ENCODE results near the gene PRDM16. TPM values are rescaled to one million over a fixed set of nuclear protein-coding genes. Genes with fewer than 3 reads are reported as not detected.

The PRDM16 gene
- total RNA-seq, 4 donors from 2014 or later, result 0.26 to 7.7 (median 0.35) TPM; not detected in 1

GRCh38 chr1:3304692-3305091 is 235.7 kb downstream of the PRDM16 start:
- TF ChIP-seq POLR2A (IDR thresholded peaks at IDR 0.05) (no peak), CTCF (IDR thresholded peaks at IDR 0.05) (no peak)
- Histone ChIP-seq H3K27ac (no peak overlapping the region), H3K27me3 (no peaks in the 10 kb centered on the region), H3K9me3 (no peaks in the 10 kb centered on the region), H3K4me1 (no peaks in the 10 kb centered on the region), H3K4me3 (no peak overlapping the region), H3K36me3 (no peaks in the 10 kb centered on the region)
- DNase-seq, result no peak
- intact Hi-C loops (cut with DNase I; ENCODE audit: low total_unique reads), result no loop called here

- Histone ChIP-seq H3K27me3 (no peaks in the 10 kb centered on the region), H3K9me3 (no peaks in the 10 kb centered on the region), H3K4me1 (no peaks in the 10 kb centered on the region), H3K4me3 (no peak overlapping the region), H3K36me3 (no peaks in the 10 kb centered on the region), H3K27ac (no peak overlapping the region)
- intact Hi-C loops (cut with DNase I; ENCODE audit: low total_unique reads), result no loop called here
- no peak for DNase-seq
- no peak for TF ChIP-seq POLR2A (IDR thresholded peaks at IDR 0.05)
- TF ChIP-seq CTCF (IDR thresholded peaks at IDR 0.05), result no peak
Observed at GRCh38 chr1:3305156-3305555, 236.2 kb downstream of the PRDM16 start.

DNA sequence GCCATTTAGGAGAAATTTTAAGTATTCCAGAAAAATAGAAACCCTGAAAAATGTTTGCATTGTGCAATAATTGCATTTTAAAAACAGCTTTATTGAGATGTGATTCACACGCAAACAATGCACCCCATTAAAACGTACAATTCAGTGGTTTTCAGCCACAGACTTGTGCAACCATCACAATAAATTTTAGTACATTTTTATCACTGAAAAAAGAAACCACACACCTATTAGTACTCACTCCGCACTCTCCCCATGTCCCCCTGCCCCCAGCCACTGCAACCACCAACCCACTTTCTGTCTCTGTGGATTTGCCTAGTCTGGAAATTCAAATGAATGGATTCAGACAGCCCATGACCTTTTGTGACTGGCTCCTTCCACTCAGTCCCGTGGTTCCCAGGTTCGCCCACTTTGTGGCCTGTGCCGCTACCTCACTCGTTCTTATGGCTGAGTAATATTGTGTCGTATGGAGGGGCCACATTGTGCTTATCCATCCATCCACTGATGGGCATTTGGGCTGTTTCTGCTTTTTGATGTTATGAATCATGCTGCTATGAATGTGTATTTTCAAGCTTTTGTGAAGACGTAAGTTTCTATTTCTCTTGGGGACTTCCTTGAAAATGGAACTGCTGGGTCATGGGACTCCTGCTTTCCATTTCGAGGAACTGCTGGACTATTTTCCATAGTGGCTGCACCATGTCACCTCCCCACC is 237.7 kb downstream of the PRDM16 start:
- Histone ChIP-seq H3K27me3 (no peaks in the 10 kb centered on the region), H3K36me3 (no peaks in the 10 kb centered on the region), H3K4me3 (no peak overlapping the region), H3K9me3 (no peaks in the 10 kb centered on the region), H3K4me1 (peaks cover 0 to 2% of the 10 kb centered on the region in 2 donors), H3K27ac (no peak overlapping the region)
- no peak for DNase-seq
- TF ChIP-seq POLR2A (IDR thresholded peaks at IDR 0.05), result no peak
- TF ChIP-seq CTCF (IDR thresholded peaks at IDR 0.05), result no peak
- intact Hi-C loops (cut with DNase I; ENCODE audit: low total_unique reads), result no loop called here

GRCh38 chr1:3307359-3307758 is 238.4 kb downstream of the PRDM16 start:
- intact Hi-C loops (cut with DNase I; ENCODE audit: low total_unique reads), result no loop called here
- no peaks in the 10 kb centered on the region for H3K27me3 ChIP-seq
- no peaks in the 10 kb centered on the region for H3K36me3 ChIP-seq
- peaks cover 0 to 8% of the 10 kb centered on the region in 2 donors for H3K4me1 ChIP-seq
- no peak for DNase-seq
- no peak overlapping the region for H3K4me3 ChIP-seq
- H3K9me3 ChIP-seq, result no peaks in the 10 kb centered on the region
- TF ChIP-seq POLR2A (IDR thresholded peaks at IDR 0.05) (no peak), CTCF (IDR thresholded peaks at IDR 0.05) (no peak)
- H3K27ac ChIP-seq, result no peak overlapping the region

DNA sequence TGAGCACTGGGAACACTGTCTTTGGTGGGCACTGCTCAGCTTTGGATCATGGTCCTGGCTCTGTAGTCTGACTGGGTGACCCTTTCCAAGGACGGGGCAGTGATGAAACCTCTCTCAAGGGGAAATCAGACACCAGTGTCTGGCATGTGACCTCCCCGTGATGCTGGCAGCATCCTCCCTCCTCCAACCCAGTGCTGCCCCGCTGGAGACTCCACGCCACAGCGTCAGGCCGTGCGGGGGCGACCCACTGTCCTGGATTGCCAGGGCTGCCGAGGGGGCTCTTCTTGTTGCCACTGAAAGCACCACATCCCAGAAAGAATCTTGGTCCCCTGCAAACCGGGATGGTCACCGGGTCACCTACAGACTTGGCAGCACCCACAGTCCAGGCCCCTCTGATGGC is 239.1 kb downstream of the PRDM16 start:
- DNase-seq, result no peak
- intact Hi-C loops (cut with DNase I; ENCODE audit: low total_unique reads), result no loop called here
- no peaks in the 10 kb centered on the region for H3K36me3 ChIP-seq
- peaks cover 0 to 9% of the 10 kb centered on the region in 2 donors for H3K4me1 ChIP-seq
- TF ChIP-seq CTCF (IDR thresholded peaks at IDR 0.05) (no peak), POLR2A (IDR thresholded peaks at IDR 0.05) (no peak)
- no peaks in the 10 kb centered on the region for H3K27me3 ChIP-seq
- no peak overlapping the region for H3K4me3 ChIP-seq
- H3K9me3 ChIP-seq, result no peaks in the 10 kb centered on the region
- no peak overlapping the region for H3K27ac ChIP-seq

Data from uterus (tissue), 4 donors.